Measurements from ENCODE around the gene MYL6.
"Not testable (repeated sequence)": the region's sequence is repeated elsewhere in the genome, so short reads cannot be mapped to it uniquely, and the experiment has no call there.

Gene MYL6

GRCh38 chr12:56129942-56130495 is 28.1 kb upstream of the MYL6 start:
- no peak for DNase-seq

GRCh38 chr12:56130876-56131275 is 27.3 kb upstream of the MYL6 start:
- DNase-seq = no peak

GRCh38 chr12:56134897-56135296 is 23.3 kb upstream of the MYL6 start:
- no peak for DNase-seq

- no peak for DNase-seq
These were observed 20.1 kb upstream of the MYL6 start for GRCh38 chr12:56137853-56138571.

- no peak for DNase-seq
These were observed 16.0 kb upstream of the MYL6 start for GRCh38 chr12:56141946-56142784.

GRCh38 chr12:56143217-56143616 is 14.9 kb upstream of the MYL6 start:
- no peak for DNase-seq

GRCh38 chr12:56143870-56144269 is 14.3 kb upstream of the MYL6 start:
- DNase-seq = no peak

GRCh38 chr12:56145217-56145616 is 12.9 kb upstream of the MYL6 start:
- no peak for DNase-seq

GRCh38 chr12:56146492-56147460 is 11.4 kb upstream of the MYL6 start:
- DNase-seq = no peak

GRCh38 chr12:56150563-56150962 is 7.6 kb upstream of the MYL6 start:
- no peak for DNase-seq

GRCh38 chr12:56151672-56152131 is 6.5 kb upstream of the MYL6 start:
- DNase-seq = peak; percentile 46

GRCh38 chr12:56152132-56152755 is 5.9 kb upstream of the MYL6 start, which contains the start of gene MYL6B:
MYL6B (plus strand) TSS chr12:56152587; CDS start chr12:56153919, 1,332 bp downstream.
- peak; percentile 90 for DNase-seq

GRCh38 chr12:56152756-56153677 is 5.1 kb upstream of the MYL6 start:
- DNase-seq = no peak

- no peak for DNase-seq
These were observed 4.5 kb upstream of the MYL6 start for GRCh38 chr12:56153678-56154065.

- no peak for DNase-seq
These were observed 3.9 kb upstream of the MYL6 start for GRCh38 chr12:56154246-56154771.

GRCh38 chr12:56154818-56155217 is 3.3 kb upstream of the MYL6 start:
- DNase-seq = no peak

GRCh38 chr12:56155256-56155845 is 2.8 kb upstream of the MYL6 start:
- DNase-seq = no peak

- DNase-seq = not testable (repeated sequence)
These were observed 1.5 kb upstream of the MYL6 start for GRCh38 chr12:56156464-56157200.

All from activated CD4-positive, alpha-beta T cell treated with anti-CD3 and anti-CD28 coated beads for 1 hour (primary cell).